ENCODE measurements around the gene REV3L. TPM values are rescaled to one million over a fixed set of nuclear protein-coding genes. Genes with fewer than 3 reads are reported as not detected.

Gene REV3L
- total RNA-seq, 1 experiment from 2014 or later = 5.3 TPM

DNA sequence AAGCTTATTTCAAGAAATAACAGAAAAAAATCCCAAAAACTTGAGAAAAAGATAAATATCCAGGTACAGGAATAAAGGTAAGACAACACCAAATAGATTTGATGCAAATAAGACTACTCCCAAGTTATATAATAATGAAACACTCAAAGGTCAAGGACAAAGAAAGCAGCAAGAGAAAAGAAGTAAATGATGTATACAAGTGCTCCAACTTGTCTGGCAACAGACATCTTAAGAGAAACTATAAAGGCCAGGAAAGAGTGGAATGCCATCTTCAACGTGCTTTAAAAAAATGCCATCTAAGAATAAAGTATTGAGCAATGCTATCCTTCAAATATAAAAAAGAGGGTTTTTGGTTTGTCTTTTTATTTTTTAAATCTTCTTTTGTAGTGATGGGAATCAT is 54.2 kb downstream of the REV3L start:
- H3K4me3 Mint-ChIP-seq = no peak overlapping the region
- Histone ChIP-seq H3K79me2 (ENCODE audit: insufficient read depth, low read length) (no peaks in the 10 kb centered on the region), H3K56ac (ENCODE audit: insufficient read length, low read depth, low read length) (no peak overlapping the region)

More for the DNA sequence above, 54.2 kb downstream of the REV3L start:
- Histone ChIP-seq H3K4me2 (ENCODE audit: insufficient read depth, insufficient read length, low read length) (no peak overlapping the region), H2AK5ac (ENCODE audit: insufficient read length, low read length) (no peak overlapping the region), H3K9me3 (ENCODE audit: control insufficient read depth, low read depth, low read length) (no peaks in the 10 kb centered on the region), H3K14ac (ENCODE audit: insufficient read depth, low read length) (no peak overlapping the region), H2AFZ (ENCODE audit: low read length) (no peak overlapping the region), H3K23me2 (ENCODE audit: insufficient read length, low read depth, low read length, poor library complexity, severe bottlenecking) (no peaks in the 10 kb centered on the region), H4K91ac (ENCODE audit: insufficient read length, low read depth, low read length) (no peak overlapping the region), H2BK20ac (ENCODE audit: low read depth, low read length, poor library complexity, severe bottlenecking) (no peak overlapping the region), H3T11ph (ENCODE audit: low read length) (no peak overlapping the region), H3K27ac (ENCODE audit: insufficient read length, low read depth, low read length) (no peak overlapping the region), H3K23ac (ENCODE audit: insufficient read length, low read depth, low read length) (no peak overlapping the region), H2BK5ac (ENCODE audit: insufficient read length, low read length) (no peak overlapping the region), H2BK15ac (ENCODE audit: low read depth, low read length) (no peak overlapping the region), H3K18ac (ENCODE audit: insufficient read length, low read depth, low read length) (no peak overlapping the region), H2BK120ac (ENCODE audit: low read depth, low read length, poor library complexity, severe bottlenecking) (no peak overlapping the region), H2BK12ac (ENCODE audit: insufficient read length, low read depth, low read length) (no peak overlapping the region), H4K20me1 (ENCODE audit: control insufficient read depth, insufficient read depth, insufficient read length) (no peaks in the 10 kb centered on the region), H4K5ac (ENCODE audit: insufficient read length, low read depth, low read length) (no peak overlapping the region), H3K9ac (ENCODE audit: extremely low read depth, insufficient read length, low read length) (no peak overlapping the region), H3K79me1 (ENCODE audit: insufficient read depth, low read depth, low read length, poor library complexity, severe bottlenecking) (no peaks in the 10 kb centered on the region), H3K4ac (ENCODE audit: low read depth, low read length) (no peak overlapping the region), H3K27me3 (ENCODE audit: insufficient read depth, low read length) (no peaks in the 10 kb centered on the region), H3K4me1 (ENCODE audit: insufficient read depth, low read length) (no peaks in the 10 kb centered on the region), H4K8ac (replicated peaks; ENCODE audit: insufficient read length, low read depth, low read length) (no peak overlapping the region)
- TF ChIP-seq, protein P1, sequence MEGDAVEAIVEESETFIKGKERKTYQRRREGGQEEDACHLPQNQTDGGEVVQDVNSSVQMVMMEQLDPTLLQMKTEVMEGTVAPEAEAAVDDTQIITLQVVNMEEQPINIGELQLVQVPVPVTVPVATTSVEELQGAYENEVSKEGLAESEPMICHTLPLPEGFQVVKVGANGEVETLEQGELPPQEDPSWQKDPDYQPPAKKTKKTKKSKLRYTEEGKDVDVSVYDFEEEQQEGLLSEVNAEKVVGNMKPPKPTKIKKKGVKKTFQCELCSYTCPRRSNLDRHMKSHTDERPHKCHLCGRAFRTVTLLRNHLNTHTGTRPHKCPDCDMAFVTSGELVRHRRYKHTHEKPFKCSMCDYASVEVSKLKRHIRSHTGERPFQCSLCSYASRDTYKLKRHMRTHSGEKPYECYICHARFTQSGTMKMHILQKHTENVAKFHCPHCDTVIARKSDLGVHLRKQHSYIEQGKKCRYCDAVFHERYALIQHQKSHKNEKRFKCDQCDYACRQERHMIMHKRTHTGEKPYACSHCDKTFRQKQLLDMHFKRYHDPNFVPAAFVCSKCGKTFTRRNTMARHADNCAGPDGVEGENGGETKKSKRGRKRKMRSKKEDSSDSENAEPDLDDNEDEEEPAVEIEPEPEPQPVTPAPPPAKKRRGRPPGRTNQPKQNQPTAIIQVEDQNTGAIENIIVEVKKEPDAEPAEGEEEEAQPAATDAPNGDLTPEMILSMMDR (conservative IDR thresholded peaks at IDR 0.05) = no peak
- peaks cover 0 to 13% (median 0%) of the 10 kb centered on the region in 3 experiments; a peak in 4 of 7 replicates for H3K36me3 Mint-ChIP-seq (ENCODE audit: insufficient read depth in 1 of 3, low read depth in 3 of 3)
- WGBS (ENCODE audit: extremely low coverage, insufficient read length, low lambda C conversion rate) = no CpG with 5 or more reads among the region's 1 CpG
- no peak overlapping the region for H3K27ac Mint-ChIP-seq
- peaks cover 4 to 11% of the 10 kb centered on the region in 2 experiments for H3K4me1 Mint-ChIP-seq
- no peak for DNase-seq
- no peaks in the 10 kb centered on the region for H3K27me3 Mint-ChIP-seq (ENCODE audit: low read depth)
- peaks cover 0 to 8% of the 10 kb centered on the region in 2 experiments; a peak in 3 of 5 replicates for H3K9me3 Mint-ChIP-seq

Measured in H9 (cell line).